HG03520 (cell line): Measurements from ENCODE around the gene LCP1.
A peak's percentile ranks its signal among the peaks of the same experiment; 100 is the strongest.
"Not testable (repeated sequence)": the region's sequence is repeated elsewhere in the genome, so short reads cannot be mapped to it uniquely, and the experiment has no call there.

Experiments used
- ATAC-seq: cut with Tn5 transposase; IDR thresholded peaks from one replicate; pipeline ENCODE4 v1.9.1; 2021; ENCODE audit warnings: mild to moderate bottlenecking, moderate library complexity; ENCODE audit not compliant: unreplicated experiment

LCP1 gene, protein sequence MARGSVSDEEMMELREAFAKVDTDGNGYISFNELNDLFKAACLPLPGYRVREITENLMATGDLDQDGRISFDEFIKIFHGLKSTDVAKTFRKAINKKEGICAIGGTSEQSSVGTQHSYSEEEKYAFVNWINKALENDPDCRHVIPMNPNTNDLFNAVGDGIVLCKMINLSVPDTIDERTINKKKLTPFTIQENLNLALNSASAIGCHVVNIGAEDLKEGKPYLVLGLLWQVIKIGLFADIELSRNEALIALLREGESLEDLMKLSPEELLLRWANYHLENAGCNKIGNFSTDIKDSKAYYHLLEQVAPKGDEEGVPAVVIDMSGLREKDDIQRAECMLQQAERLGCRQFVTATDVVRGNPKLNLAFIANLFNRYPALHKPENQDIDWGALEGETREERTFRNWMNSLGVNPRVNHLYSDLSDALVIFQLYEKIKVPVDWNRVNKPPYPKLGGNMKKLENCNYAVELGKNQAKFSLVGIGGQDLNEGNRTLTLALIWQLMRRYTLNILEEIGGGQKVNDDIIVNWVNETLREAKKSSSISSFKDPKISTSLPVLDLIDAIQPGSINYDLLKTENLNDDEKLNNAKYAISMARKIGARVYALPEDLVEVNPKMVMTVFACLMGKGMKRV

GRCh38 chr13:46181840-46182490 lies at the start of gene LCP1:
LCP1 (minus strand) TSS chr13:46182177; CDS start chr13:46159662, 22,515 bp downstream.
- ATAC-seq, result peak; percentile 62

- ATAC-seq, result no peak
Observed at GRCh38 chr13:46229251-46229650, 47.3 kb upstream of the LCP1 start.

- ATAC-seq, result not testable (repeated sequence)
Observed at GRCh38 chr13:46220234-46220633, 38.3 kb upstream of the LCP1 start.

DNA sequence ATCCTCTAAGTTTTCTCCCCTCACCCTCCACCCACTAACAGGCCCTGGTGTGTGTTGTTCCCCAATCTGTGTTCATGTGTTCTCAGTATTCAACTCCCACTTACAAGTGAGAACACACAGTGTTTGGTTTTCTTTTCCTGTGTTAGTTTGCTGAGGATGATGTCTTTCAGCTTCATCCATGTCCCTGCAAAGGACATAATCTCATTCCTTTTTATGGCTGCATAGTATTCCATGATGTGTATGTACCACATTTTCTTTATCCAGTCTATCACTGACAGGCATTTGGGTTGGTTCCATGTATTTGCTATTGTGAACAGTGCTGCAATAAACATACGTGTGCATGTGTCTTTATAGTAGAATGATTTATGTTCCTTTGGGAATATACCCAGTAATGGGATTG lies 32.8 kb upstream of the LCP1 start:
- ATAC-seq, result not testable (repeated sequence)

- ATAC-seq, result no peak
Observed at GRCh38 chr13:46213242-46213641, 31.3 kb upstream of the LCP1 start.

- peak; percentile 91 for ATAC-seq
Observed at GRCh38 chr13:46211483-46212351, 29.7 kb upstream of the LCP1 start, which contains the start of gene LRRC63. LRRC63 (plus strand) TSS chr13:46211928; CDS start chr13:46213035, 1,107 bp downstream.

DNA sequence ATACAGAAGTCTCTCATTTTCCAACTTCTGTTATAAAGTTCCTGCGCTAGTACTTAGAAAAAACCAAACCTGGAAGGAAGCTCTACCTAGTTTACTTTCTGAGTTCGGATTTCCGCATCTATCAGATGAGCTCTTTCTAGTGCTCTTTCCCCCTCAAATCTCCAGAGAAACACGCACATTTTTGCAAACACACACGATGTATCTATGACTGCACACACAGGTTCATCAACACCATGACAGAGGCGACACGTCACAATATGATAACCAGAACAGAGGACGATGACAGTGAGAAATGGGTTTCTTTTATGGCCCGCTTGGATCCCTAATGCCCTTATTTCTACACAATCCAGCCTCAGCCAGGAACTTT lies 29.1 kb upstream of the LCP1 start:
- ATAC-seq, result no peak

DNA sequence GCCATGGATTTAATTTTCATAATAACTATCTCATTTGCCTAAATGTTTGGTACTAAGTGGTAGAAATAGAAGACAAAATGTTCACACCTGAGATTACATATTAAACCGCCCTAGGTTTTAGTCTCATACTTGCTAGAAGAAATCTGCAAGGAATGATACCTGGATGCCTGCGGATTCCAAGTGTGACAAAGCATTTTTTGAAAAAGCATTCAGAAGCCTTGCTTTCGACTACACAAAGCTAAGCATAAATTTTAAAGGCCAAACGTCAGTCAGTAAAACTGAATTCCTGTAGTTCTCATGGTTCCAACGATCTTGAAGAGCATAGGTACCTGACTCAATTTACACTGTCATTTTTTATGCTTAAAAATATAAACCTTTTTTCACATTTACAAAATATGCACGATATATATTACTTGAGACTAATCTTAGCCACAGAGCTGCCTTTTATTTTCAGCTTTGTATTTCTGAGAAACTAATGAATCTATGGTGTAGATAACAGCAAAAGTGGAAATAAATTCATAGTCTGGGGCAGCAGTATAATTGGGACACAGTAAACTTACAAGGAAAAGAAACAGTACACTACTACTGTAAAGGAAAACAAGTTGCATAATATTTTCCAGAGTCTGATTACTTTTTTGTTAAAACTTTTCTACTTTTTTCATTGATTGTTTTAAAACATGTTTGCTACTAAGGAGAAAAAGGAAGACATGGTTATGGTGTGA lies 28.5 kb upstream of the LCP1 start:
- no peak for ATAC-seq

- no peak for ATAC-seq
Observed at GRCh38 chr13:46207828-46208227, 25.9 kb upstream of the LCP1 start.

GRCh38 chr13:46206143-46206542 lies 24.2 kb upstream of the LCP1 start:
- no peak for ATAC-seq

DNA sequence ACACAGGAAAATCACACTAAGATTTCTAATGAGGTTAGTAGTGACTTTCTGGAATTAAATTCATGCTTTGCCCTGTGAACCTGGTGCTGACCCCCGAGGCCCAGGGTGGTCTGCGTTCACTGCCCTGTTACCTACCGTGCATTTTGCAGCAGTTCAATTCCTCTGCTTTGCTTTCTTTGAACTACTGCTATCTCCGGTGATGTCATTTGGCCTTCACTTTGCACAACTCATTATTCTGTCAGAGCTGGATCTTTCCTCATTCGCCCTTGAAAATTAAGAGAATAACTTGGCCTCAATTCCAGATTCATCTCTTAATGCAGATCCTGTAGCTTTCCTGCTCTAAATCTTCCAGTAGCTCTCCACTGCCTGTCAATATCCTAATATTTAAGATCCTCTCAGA lies 21.0 kb upstream of the LCP1 start:
- no peak for ATAC-seq

GRCh38 chr13:46202188-46202795 lies 20.3 kb upstream of the LCP1 start:
- no peak for ATAC-seq

GRCh38 chr13:46198696-46199193 lies 16.8 kb upstream of the LCP1 start:
- ATAC-seq, result no peak

- no peak for ATAC-seq
Observed at GRCh38 chr13:46197299-46198048, 15.5 kb upstream of the LCP1 start.

DNA sequence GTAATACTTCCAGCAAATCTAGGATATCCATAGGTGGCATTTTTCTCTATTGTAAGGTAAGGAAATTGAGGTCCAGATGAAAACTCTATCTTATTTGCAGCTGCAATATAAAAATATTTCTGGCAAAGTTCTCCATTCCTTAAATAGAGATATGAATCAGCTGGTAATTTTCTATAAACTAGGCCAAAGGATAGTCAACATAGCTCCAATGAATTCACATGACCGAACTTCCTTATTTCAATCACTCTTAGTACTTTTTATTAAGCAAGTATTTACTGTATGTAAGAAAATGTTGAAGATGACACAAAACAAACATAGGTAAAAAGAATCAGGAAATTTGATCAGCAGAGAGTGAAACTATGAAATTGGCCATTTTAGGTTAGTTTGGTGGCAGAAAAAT lies 13.0 kb upstream of the LCP1 start:
- ATAC-seq, result no peak

DNA sequence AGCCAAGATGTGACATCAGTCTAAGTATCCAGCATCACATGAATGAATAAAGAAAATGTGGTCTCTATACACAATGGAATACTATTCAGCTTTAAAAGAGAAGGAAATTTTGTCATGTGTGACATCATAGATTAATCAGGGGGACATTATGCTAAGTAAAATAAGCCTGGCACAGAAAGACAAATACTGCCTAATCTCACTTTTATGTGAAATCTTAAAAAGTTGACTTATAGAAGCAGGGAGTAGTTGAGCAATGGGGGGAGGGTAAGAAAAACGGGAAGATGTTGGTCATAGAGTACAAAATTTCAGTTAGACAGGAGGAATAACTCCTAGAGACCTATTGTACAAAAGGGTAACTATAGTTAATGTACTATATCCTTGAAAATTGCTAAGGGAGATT lies 10.4 kb upstream of the LCP1 start:
- ATAC-seq, result no peak

GRCh38 chr13:46185634-46186033 lies 3.7 kb upstream of the LCP1 start:
- no peak for ATAC-seq

- ATAC-seq, result peak; percentile 37
Observed at GRCh38 chr13:46184277-46184699, 2.3 kb upstream of the LCP1 start.
